Stimulated activated CD8-positive, alpha-beta memory T cell treated with anti-CD3 and anti-CD28 coated beads, Interleukin-15, amount 100 ng/mL, for 4 hours (primary cell): ENCODE results near the gene RTP4.
A peak's percentile ranks its signal among the peaks of the same experiment; 100 is the strongest.

Source experiments
- DNase-seq, 2 donors: peaks; one replicate each; pipeline ENCODE4 v3.0.0-alpha.2; 2020; ENCODE audit warnings: low read depth in 2 of 2

Gene RTP4

DNA sequence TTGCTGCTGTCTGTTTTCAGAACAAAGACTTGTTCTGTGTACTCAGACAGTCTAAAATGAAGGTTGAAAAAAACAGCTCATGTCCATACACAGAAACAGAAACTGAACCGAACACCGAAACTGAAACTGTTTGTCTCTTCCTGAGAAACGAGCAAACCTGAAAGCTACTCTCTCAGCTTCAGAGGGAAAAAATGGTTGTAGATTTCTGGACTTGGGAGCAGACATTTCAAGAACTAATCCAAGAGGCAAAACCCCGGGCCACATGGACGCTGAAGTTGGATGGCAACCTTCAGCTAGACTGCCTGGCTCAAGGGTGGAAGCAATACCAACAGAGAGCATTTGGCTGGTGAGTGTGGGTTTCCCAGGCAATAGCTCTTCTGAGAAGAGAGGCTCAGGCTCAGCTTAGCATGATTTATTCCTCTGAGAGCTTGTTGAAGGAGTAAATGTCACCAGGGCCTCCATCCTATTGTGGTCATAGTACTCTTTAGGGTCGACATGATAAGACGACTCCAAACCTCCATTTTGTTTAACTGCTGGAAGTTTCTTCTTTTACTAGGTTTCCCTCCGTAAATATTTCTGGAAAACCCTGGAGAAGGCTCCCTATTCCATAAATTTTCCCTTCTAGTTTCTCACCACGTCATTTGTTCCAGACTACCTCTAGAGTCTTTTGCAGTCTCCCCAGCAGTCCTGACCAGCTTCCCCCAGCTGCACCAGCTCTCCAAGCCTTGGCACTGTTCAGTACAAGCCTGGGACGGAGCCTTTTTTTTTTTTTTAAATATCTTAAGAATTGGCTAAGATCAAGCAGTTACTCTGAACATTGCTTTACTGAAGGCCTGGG is at the start of gene RTP4:
Gene RTP4, plus strand, starts transcription at position 135 of the 838 bp plus-strand sequence. Its CDS starts 57 bp downstream, at position 192.
- DNase-seq = peak; percentile 5 to 23

DNA sequence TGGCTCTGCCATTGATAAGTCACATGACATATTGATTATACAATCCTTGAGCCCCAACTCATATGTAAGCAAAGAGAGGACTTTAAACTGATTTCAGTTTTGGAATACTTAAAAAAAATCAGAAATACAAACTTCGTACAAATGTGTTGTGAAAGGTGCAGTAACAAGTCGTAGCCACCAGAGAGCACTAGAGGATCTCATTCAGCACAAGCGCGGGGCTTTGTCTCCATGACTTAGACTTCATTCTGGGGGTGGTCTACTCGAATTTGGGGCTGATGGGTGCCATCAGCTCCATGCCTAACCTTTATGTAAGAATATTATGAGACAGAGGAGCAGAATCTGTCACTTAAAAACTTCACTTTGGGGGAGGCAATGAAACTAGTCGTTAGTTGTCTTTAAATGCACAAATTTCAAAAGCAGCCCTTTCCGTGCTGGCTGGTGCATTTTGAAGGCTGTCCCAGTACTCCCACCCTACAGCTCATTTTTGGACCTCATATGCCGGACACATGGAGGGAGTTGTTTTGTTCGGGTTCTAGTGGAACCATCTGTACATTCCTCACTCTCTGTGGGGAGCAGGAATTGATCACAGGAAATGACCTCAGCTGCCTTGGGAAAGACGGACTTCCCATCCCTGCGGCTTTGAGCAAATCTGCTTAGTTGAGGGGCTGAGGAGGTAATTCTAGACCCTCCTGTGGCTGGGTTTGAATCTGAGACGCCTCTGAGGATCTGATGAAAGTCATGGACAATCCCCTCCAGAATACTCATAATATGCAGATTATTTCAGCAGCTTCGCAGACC is 49.2 kb upstream of the RTP4 start:
- DNase-seq = peak in 1 of 2 donors; percentile 10

GRCh38 chr3:187319699-187320302 is 48.4 kb upstream of the RTP4 start:
- DNase-seq = peak in 1 of 2 donors; percentile 13

DNA sequence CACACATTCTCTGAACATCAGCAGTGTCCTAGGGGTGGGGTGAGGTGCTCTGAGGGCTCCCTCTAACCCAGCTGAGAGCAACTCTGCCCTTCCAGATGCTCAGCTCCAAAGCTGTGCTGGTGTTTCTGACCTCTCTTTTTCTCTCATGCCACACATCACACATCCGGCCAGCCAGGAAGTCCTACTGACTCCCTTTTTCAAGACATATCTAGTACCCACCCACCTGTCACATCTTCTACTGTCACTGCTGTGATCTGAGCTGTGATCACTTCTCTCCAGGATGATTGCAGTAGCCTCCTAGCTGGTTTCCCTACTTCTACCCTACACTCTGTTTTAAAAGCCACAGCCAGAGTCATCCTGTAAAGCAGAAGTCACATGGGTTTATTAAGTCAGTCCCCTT is 46.4 kb upstream of the RTP4 start:
- no peak for DNase-seq

DNA sequence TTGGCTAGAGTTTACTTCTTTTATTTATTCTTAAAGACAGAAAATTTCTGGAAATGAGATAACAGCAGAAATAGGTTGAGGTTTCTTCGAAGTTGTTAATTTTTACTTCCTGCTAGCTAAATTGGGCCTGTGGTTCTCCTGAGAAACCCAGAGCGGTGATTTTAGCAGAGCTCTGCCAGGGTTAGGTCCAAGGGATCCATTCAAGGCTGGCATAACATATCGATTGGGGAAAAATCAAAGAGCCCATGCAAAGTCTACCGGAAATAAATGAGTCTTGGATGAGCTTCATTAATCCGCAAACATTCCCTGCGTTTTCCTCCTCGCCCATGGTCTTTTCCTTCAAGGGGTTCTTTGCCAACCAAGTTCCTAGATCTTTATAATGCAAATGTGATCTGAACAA is 45.9 kb upstream of the RTP4 start:
- no peak for DNase-seq

GRCh38 chr3:187323091-187323490 is 45.1 kb upstream of the RTP4 start:
- DNase-seq = no peak

DNA sequence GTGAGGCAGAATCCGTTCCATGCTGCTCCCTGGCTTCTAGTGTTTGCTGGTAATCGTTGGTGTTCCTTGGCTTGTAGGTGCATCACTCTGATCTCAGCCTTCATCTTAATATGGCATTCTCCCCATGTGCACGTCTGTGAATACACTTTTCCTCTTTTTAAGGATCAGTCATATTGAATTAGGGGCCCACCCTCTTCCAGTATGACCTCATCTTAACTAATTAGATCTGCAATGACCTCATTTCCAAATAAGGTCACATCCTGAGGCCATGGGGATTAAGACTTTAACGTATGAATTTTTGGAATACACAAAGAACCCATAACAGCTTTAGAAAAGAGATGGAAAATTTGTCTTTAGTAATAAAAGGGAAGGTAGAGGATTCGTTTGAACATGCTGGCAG is 42.6 kb upstream of the RTP4 start:
- DNase-seq = no peak

GRCh38 chr3:187327845-187328244 is 40.3 kb upstream of the RTP4 start:
- no peak for DNase-seq

- DNase-seq = no peak
Measured at GRCh38 chr3:187328691-187329090, 39.5 kb upstream of the RTP4 start.

GRCh38 chr3:187334904-187335303 is 33.3 kb upstream of the RTP4 start:
- DNase-seq = no peak

- no peak for DNase-seq
Measured at GRCh38 chr3:187336322-187336721, 31.9 kb upstream of the RTP4 start.

GRCh38 chr3:187340578-187340977 is 27.6 kb upstream of the RTP4 start:
- no peak for DNase-seq

DNA sequence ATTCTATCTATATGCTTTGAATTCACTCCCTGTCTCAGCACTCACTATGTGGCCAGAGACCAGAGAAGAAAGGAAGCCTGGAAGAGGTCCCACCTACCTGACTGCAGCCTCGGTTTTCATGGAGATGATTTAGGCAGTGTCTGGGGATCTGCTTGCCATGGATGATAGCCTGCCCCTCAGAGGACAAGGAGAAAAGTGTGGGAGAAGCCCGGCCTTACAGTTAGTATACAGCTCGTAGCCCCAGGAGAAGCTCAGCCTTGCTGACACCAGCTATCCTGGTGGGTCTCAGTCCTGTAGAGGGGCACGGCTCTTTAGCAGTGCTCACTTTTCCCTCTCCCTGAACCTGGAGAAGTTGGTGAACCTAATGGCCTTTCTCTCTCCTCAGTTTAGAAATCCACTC is 25.9 kb upstream of the RTP4 start:
- DNase-seq = no peak

GRCh38 chr3:187343670-187344069 is 24.5 kb upstream of the RTP4 start:
- DNase-seq = no peak

DNA sequence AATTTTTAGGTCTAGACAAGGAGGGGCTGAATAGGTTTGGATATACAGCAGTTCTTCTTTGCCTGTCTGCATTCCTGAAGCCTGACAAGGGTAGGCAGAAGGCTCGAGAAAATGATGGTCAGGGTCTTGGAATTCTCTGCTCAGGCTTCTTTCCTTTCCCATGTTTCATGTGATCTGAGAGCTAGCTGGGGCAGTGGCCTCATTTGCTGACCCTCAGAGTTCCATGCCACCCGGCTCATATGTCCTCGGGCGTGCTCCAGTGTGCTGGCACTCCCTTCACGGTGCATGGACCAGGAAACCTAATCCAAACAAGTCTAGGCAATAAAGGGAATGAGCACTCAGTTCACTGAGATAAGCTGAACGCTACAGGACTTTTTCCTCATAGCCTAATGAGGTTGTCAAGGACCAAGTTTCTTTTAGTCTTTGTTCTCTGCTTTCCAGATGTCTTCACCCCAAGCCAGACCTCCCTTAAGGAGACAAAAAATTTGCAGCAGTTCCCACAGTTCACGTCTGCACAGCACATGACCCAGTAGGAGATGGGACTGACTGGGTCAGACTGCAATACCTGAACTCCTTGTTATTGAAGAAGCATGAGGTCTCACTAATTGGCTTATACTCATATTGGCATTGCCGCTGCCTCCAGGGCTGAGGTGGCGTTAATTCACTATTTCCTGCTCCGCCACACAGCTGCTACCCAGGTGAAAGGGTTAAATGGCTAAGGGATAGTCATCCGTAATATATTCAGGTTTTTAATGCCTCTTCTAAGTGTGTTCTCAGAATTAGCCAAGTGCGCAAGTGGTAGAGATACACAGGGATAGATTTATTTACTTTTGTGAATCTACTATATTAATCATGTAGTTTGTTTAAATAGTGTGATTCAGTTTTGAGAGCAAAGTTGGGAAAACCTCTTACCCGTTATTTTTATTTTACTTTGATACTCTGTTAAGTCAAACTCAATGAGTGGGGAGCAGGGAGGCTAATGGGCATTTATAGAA is 15.3 kb upstream of the RTP4 start:
- DNase-seq = no peak

DNA sequence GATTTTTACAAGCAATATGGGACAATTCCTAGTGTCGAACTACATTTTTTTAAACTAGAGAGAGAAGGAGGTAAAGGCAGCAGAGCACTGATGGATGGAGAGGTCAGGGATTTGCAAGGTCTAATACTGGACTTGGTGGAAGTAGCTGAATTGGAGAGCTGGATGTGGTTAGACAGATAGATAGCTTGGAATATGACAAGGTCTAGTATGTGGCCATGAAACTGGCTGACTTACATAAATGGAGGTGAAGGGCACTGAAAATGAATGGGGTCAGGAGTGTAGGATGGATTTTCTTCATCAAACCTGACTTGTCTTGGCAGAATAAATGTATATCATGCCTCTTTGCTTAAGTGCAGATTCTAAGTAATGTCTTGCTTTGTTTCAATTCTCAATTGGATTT is 10.1 kb upstream of the RTP4 start:
- no peak for DNase-seq

DNA sequence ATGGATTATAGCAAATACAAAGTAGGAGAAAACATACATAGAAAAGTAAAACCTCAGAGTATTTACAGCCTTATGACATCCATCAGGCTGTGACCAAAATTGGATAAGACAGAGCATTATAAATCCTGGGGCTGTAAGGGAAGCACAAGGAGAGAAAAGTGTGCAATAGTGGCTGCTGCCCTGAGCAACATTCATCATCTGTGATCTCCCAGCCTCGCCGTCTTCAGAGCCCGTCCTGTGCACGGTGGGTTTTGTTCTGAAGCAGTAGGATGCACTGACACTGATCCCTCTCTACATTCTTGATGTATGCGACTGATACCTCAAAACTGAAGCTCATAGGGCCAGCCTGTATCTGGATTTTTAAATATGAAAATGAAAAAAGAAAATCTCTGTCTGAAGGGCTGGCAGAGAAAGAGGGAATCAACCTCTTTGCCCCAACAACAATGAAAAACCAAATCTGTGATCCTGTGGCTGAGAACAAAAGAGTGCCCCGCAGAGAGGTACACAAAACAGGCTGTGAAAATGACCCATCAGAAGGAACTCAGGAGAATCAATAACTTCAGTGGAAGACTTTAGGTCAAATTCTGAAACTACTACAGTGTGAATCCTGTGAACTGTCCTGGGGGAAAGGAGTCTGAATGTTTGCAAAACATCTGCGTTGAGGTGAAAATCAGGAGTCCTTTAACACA is 8.2 kb upstream of the RTP4 start:
- DNase-seq = no peak

DNA sequence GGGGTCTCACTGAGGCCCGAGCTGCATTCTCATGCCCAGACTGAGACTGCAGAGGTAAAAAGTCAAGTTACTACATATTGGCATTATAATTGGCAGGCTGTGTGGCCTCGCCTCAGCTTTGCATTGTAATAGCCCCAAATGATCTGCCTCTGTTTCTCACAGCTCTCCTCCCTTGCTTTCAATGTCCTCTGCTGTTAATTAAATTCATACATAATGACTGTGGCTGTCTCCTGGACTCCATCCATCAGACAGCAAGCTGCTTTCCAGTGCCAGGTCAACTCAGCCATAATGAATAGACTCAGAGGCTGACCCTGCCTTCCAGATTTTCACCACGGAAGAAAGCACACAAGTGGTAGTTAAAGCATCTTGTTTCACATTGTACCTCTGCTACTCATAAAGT is 7.6 kb upstream of the RTP4 start:
- DNase-seq = no peak

DNA sequence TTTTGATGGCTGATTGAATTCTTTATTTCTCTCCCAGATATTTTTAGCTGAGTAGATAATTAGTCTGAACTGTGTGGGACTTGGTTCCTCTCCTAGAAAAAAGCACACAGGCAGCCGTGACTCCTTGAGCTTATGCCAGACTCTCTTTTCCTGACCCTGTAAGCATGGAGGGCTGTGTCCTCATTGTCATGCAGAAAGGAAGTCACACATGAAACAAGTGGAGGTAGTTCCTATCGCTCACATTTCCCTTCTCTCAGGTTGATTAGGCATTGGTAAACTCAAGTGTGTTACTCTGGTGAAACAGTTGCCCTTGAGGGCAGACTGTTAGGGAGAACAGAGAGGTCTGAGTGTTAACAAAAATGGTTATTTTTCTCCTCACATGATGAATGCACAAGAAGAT is 6.3 kb upstream of the RTP4 start:
- DNase-seq = no peak

GRCh38 chr3:187367561-187368103 is 553 bp upstream of the RTP4 start:
- no peak for DNase-seq

DNA sequence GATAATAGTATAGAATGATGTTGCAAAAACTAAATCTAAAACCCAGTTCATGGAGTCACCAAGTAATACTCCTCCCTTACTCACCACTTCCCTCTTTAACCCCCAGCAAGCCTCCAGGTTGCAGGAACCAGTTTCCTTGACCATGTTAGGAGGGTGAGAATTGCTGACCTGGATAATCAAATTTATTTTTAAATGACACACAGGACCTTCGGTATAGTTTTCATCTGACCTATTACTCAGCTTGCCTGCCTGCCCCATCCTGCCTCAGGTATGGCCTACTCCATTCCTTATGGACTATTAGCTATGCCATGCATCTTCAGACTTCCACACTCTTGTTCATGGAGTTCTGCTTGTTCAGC is 883 bp downstream of the RTP4 start:
- no peak for DNase-seq
